Stimulated activated effector memory CD8-positive, alpha-beta T cell treated with anti-CD3 and anti-CD28 coated beads, Interleukin-12 subunit alpha, Interleukin-12 subunit beta, amount 100 ng/mL, for 72 hours (primary cell): ENCODE results near the gene ZDHHC17.
"Not testable (repeated sequence)": the region's sequence is repeated elsewhere in the genome, so short reads cannot be mapped to it uniquely, and the experiment has no call there.

Experiments used
- ATAC-seq: fragments of 150-1000 bp; cut with Tn5 transposase; 2 replicates; pipeline ENCODE4 v1.10.0; 2021
- DNase-seq, 2 donors: peaks; one replicate each; pipeline ENCODE4 v3.0.0; 2021 to 2022; ENCODE audit warnings: low spot score in 2 of 2
- H3K27ac Mint-ChIP-seq: one replicate; pipeline ENCODE4 v1.8.0; 2022; ENCODE audit warnings: mild to moderate bottlenecking, mixed read lengths
- H3K36me3 Mint-ChIP-seq: one replicate; pipeline ENCODE4 v1.8.0; 2022; ENCODE audit warnings: mild to moderate bottlenecking, mixed read lengths
- H3K4me1 Mint-ChIP-seq: one replicate; pipeline ENCODE4 v1.8.0; 2022; ENCODE audit warnings: mixed read lengths
- H3K4me3 Mint-ChIP-seq: one replicate; pipeline ENCODE4 v1.8.0; 2022; ENCODE audit warnings: mild to moderate bottlenecking, mixed read lengths
- H3K9me3 Mint-ChIP-seq: one replicate; pipeline ENCODE4 v1.8.0; 2022; ENCODE audit warnings: mixed read lengths

Gene ZDHHC17, protein sequence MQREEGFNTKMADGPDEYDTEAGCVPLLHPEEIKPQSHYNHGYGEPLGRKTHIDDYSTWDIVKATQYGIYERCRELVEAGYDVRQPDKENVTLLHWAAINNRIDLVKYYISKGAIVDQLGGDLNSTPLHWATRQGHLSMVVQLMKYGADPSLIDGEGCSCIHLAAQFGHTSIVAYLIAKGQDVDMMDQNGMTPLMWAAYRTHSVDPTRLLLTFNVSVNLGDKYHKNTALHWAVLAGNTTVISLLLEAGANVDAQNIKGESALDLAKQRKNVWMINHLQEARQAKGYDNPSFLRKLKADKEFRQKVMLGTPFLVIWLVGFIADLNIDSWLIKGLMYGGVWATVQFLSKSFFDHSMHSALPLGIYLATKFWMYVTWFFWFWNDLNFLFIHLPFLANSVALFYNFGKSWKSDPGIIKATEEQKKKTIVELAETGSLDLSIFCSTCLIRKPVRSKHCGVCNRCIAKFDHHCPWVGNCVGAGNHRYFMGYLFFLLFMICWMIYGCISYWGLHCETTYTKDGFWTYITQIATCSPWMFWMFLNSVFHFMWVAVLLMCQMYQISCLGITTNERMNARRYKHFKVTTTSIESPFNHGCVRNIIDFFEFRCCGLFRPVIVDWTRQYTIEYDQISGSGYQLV

DNA sequence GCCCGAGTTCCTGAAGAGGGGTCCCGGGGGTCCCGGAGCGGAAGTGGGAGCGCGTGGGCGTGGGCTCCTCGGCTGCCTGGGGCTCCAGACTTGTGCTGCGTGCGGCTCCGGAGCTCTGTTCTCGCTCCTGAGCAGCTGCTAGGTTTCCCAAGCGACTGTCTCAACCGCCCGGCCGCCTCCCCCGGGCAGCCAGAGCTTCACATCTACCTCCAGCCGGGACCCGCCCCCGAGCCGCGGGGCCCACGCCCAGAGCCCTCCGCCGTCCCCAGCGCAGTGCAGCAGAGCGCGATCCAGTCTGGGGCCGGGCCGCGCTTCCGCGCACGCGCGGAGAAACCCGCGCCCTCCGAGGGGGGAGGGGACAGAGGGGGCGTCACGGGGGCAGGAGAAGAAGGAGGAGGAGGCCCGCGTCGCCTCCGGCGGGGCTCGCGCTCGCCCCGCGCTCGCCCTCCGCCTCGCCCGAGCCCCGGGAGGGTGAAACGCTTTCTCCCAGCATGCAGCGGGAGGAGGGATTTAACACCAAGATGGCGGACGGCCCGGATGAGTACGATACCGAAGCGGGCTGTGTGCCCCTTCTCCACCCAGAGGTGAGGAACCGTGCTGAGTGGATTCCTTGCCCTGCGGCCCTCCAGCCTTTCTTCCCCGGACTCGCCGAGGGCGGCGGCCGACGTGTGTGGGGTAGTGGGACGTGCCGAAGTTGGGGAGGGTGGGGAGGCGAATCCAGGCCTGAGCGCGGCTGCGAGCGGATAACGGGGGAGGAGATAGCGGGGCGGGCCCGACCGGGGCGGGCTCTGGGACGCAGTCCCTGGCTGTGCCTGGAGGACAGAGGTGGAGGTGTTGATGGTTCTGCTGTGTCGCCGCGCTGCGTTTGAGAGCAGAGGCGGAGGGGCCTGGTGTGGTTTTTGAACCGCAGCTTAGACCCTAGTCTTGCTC, at the start of gene ZDHHC17:
Gene ZDHHC17, plus strand, starts transcription at position 370 of the 930 bp plus-strand sequence. Its CDS starts 122 bp downstream, at position 492.
- H3K4me3 Mint-ChIP-seq = peak within 1 kb of the TSS; percentile 92
- DNase-seq (peak; percentile 89 to 96), ATAC-seq (peak; percentile 94)
- H3K36me3 Mint-ChIP-seq = peaks cover 16% of the 10 kb centered on the region
- peaks cover 35% of the 10 kb centered on the region for H3K4me1 Mint-ChIP-seq
- H3K27ac Mint-ChIP-seq = peak within 1 kb of the TSS; percentile 95
- no peaks in the 10 kb centered on the region for H3K9me3 Mint-ChIP-seq

DNA sequence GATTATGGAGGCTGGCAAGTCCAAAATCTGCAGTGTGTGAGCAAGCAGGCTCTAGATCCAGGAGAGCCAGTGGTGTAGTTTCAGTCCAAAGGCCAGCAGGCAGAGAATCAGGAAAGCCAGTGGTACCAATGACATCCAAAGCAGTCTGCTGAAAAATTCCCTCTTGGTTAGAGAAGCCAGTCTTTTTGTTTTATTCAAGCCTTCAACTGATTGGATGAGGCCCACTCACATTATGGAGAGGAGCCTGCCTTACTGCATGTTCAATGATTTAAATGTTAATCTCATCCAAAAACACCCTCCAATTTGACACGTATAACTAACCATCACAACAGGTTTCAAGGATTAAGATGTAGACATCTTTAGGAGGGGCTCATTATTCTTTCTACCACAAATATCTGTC, 49.5 kb upstream of the ZDHHC17 start:
- no peaks in the 10 kb centered on the region for H3K36me3 Mint-ChIP-seq
- ATAC-seq = no peak
- no peak for DNase-seq
- H3K4me3 Mint-ChIP-seq = no peak overlapping the region
- H3K9me3 Mint-ChIP-seq = no peaks in the 10 kb centered on the region
- no peak overlapping the region for H3K27ac Mint-ChIP-seq
- no peaks in the 10 kb centered on the region for H3K4me1 Mint-ChIP-seq

DNA sequence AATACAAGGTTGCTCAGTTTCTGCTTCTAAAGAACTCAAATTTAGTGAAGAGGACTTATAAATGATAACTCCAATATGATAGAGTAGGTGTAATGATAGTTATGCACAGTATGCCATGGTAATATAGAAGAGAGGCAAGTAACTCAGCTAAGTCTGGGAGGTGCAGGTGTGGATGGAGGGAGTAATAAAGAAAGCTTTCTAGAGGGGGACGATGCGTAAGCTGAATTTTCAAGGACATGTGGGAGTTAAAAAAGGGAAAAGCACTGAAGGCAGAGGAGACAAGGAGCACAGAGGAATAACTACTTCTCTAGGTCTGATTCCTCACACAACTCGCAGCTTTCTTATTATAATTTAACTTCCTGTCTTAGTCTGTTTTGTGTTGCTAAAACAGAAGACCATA, 49.1 kb upstream of the ZDHHC17 start:
- no peak overlapping the region for H3K27ac Mint-ChIP-seq
- H3K9me3 Mint-ChIP-seq = no peaks in the 10 kb centered on the region
- DNase-seq (no peak), ATAC-seq (no peak)
- no peaks in the 10 kb centered on the region for H3K36me3 Mint-ChIP-seq
- H3K4me1 Mint-ChIP-seq = no peaks in the 10 kb centered on the region
- no peak overlapping the region for H3K4me3 Mint-ChIP-seq

DNA sequence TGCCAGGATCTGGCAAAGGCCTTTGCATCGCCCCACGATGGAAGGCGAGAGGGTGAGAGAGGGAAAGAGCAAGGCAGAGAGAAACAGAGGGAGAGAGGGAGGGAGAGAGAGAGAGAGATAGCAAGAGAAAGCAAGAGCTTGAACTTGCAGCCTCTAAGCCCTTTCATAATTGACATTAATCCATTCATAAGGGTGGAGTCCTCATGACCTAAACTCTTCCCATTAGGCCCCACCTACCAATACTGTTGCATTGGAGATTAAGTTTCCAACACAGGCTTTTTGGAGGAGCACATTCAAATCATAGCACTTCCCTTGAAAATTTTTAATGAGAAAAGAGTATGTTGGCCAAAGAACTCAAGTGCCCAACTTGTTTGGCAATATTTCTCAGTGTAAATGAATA, 48.6 kb upstream of the ZDHHC17 start:
- Mint-ChIP-seq H3K36me3 (no peaks in the 10 kb centered on the region), H3K4me3 (no peak overlapping the region), H3K4me1 (no peaks in the 10 kb centered on the region), H3K9me3 (no peaks in the 10 kb centered on the region), H3K27ac (no peak overlapping the region)
- ATAC-seq = no peak
- DNase-seq = no peak

DNA sequence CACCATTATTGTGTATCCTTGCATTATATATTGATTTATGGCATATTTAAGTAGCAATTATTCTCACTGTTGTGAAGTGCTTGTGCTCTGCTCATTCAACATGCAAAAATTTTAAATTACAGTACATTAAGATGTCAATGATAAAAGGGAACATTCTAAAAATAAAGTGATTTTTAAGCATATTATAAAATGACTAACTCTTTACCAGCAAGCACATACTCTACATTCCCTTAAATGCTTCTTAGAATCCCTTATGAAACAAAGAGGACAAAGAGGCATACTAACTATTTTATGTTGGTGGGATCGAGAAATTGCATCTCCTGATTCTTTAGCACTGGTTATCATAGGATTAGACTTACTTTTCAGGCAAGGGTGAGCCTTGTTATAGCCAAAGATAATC, 46.6 kb upstream of the ZDHHC17 start:
- no peak for DNase-seq
- Mint-ChIP-seq H3K4me3 (no peak overlapping the region), H3K36me3 (no peaks in the 10 kb centered on the region), H3K27ac (no peak overlapping the region), H3K4me1 (no peaks in the 10 kb centered on the region), H3K9me3 (no peaks in the 10 kb centered on the region)
- ATAC-seq = no peak

DNA sequence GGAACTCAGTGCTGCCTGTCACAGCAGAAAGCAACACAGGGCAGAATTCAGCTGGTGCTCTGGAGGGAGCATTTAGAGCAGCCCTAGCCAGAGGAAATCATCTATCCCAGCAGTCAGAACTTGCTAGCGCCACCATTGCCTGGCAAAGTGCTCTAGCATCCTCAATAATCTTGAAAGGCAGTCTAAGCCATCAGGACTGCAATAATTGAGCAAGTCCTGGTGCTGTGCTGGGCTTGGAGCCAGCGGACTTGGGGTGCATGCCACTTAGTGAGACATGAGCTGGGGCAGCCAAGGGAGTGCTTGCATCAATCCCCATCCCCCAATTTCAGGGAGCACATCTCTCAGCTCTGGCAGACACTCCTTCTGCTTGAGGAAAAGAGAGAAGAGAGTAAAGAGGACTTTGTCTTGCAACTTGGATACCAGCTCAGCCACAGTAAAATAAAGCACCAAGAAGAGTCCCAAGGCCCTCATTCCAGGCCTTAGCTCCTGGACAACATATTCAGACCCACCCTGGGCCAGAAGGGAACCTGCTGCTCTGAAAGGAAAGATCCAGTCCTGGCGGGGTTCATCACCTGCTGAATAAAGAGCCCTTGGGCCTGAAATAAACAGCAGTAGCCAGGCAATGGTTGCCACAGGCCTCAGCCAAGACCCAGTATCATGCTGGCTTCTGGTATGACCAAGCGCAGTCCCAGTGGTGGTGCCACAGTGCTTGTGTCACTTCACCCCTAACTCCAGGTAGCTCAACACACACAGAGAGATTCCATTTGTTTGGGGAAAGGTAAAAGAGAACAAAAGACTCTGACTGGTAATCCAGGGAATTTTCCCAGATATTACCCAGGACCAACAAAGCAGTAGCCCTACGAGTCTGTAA, 44.5 kb upstream of the ZDHHC17 start:
- no peak for DNase-seq
- H3K4me3 Mint-ChIP-seq = no peak overlapping the region

DNA sequence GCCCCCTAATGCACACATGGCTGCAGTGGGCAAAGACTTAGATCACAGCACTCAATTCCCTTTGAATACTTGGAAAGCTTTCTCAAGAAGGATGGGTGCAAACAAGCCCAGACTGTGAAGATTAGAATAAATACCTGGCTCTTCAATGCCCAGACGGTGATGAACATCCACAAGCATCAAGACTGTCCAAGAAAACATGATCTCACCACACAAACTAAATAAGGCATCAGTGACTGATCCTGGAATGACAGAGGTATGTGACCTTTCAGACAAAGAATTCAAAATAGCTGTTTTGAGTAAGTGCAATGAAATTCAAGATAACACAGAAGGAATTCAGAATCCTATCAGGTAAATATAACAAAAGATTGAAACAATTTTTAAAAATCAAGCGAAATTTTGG, 43.8 kb upstream of the ZDHHC17 start:
- DNase-seq (no peak), ATAC-seq (no peak)
- Mint-ChIP-seq H3K4me3 (no peak overlapping the region), H3K36me3 (no peaks in the 10 kb centered on the region), H3K27ac (no peak overlapping the region), H3K9me3 (no peaks in the 10 kb centered on the region), H3K4me1 (no peaks in the 10 kb centered on the region)

More for the DNA sequence above, 44.5 kb upstream of the ZDHHC17 start:
- Mint-ChIP-seq H3K36me3 (no peaks in the 10 kb centered on the region), H3K4me1 (no peaks in the 10 kb centered on the region), H3K27ac (no peak overlapping the region), H3K9me3 (no peaks in the 10 kb centered on the region)
- ATAC-seq = no peak

DNA sequence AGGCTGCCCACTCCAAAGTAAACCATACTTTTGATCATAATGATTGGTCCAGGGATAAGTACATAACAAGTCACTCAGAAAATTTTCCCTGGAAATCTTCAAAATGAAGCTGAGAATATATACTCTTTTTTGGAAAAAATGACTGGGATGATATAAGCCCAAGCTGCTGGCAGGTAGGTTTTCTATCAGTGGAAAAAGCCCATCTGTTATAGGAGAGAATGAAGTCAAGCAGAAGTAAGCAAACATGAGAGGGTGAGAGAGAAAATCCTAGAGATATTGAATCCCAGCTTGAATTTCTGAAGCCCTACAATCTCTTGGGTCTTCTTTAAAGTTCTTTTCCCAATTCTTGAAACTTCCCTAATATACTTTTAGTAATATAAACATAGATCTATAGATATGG, 37.3 kb upstream of the ZDHHC17 start:
- H3K4me3 Mint-ChIP-seq = no peak overlapping the region
- DNase-seq = no peak
- no peaks in the 10 kb centered on the region for H3K4me1 Mint-ChIP-seq
- H3K9me3 Mint-ChIP-seq = no peaks in the 10 kb centered on the region
- no peak overlapping the region for H3K27ac Mint-ChIP-seq
- ATAC-seq = no peak
- H3K36me3 Mint-ChIP-seq = no peaks in the 10 kb centered on the region

DNA sequence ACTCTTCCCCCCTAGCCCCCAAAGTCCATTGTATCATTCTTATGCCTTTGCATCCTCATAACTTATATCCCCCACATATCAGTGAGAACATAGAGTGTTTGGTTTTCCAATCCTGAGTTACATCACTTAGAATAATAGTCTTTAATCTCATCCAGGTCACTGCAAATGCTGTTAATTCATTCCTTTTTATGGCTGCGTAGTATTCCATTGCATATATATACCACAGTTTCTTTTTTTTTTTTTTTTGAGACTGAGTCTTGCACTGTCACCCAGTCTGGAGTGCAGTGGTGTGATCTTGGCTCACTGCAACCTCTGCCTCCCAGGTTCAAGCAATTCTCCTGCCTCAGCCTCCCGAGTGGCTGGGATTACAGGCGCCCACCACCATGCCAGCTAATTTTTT, 31.7 kb upstream of the ZDHHC17 start:
- H3K4me1 Mint-ChIP-seq, H3K4me3 Mint-ChIP-seq, H3K9me3 Mint-ChIP-seq, ATAC-seq, H3K36me3 Mint-ChIP-seq, DNase-seq, H3K27ac Mint-ChIP-seq: not testable (repeated sequence)

DNA sequence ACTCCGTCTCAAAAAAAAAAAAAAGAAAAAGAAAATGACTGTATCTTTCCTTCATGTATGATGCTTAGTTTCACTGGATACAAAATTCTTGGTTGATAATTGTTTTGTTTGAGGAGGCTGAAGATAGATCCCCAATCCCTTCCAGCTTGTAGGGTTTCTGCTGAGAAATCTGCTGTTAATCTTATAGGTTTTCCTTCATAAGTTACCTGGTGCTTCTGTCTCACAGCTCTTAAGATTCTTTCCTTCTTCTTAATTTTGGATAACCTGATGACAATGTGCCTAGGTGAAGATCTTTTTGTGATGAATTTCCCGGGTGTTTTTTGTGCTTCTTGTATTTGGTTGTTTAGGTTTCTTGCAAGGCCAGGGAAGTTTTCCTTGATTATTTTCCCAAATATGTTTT, 26.2 kb upstream of the ZDHHC17 start:
- not testable (repeated sequence) for H3K27ac Mint-ChIP-seq, DNase-seq, H3K4me1 Mint-ChIP-seq, H3K36me3 Mint-ChIP-seq, H3K9me3 Mint-ChIP-seq, H3K4me3 Mint-ChIP-seq, ATAC-seq

DNA sequence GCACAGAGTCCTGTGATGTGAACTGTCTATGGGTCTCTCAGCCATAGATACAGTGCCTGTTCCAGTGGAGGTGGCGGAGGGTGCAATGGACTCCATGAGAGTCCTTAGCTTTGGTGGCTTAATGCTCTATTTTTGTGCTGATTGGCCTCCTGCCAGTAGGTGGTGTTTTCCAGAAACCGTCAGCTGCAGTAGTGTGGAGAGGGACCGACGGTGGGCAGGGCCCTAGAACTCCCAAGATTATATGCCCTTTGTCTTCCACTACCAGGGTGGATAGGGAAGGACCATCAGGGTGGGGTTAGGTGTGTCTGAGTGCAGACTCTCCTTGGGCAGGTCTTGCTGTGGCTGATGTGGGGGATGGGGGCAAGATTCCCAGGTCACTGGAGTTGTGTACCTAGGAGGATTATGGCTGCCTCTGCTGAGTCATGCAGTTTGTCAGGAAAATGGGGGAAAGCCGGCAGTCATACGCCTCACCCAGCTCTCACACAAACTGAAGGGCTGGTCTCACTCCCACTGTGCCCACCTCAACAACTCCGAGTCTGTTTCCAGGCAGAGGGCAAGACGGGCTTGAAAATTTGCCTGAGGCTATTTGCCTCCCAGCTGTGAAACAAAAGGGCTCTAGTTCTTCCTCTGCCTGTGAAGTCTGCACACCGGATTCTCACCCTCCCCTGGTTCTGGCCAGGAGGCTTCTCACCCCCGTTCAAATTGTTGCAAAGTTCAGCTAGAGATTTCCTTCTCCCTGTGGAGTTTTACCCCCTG, 24.9 kb upstream of the ZDHHC17 start:
- no peak overlapping the region for H3K27ac Mint-ChIP-seq
- peaks cover 2% of the 10 kb centered on the region for H3K9me3 Mint-ChIP-seq
- ATAC-seq (no peak), DNase-seq (no peak)
- H3K4me3 Mint-ChIP-seq = no peak overlapping the region
- no peaks in the 10 kb centered on the region for H3K36me3 Mint-ChIP-seq
- no peaks in the 10 kb centered on the region for H3K4me1 Mint-ChIP-seq

DNA sequence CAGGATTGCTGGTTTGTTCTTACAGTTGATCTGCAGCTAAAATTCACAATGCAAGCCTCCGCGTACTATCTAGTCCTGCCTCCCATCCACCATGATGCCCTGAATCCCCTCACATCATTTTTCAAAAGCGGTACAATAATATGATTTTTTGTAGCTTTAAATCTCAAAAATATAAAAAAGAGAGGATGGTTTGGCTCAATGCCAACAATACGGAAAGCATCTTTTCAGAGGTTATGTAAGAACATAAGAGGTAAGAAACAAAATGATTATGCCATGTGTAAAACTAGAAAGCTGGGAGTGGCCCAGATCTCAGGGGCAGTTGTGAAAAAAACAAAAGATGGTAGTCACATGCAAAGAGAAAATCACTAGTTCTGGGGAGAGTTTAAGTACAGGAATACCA, 24.0 kb upstream of the ZDHHC17 start:
- H3K9me3 Mint-ChIP-seq = no peaks in the 10 kb centered on the region
- no peak overlapping the region for H3K4me3 Mint-ChIP-seq
- H3K27ac Mint-ChIP-seq = no peak overlapping the region
- DNase-seq (no peak), ATAC-seq (no peak)
- no peaks in the 10 kb centered on the region for H3K36me3 Mint-ChIP-seq
- H3K4me1 Mint-ChIP-seq = no peaks in the 10 kb centered on the region

DNA sequence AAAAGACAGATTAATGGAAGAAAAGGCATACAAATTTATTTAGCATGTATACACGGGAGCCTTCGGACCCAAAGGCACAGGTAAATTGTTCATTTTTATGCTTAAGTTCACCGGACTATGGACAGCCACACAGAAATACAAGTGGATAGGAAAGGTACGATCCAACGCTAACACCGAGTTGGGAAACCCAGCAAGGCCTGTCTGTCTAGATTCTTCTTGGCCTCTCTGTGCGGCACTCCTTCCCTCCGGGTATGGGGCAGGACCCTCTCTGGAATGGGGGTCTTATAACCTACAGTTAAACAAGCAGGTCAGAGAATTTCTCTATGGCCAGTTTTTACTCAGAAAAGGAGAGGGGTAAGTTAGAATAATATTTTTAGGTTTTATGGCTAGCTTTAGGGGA, 23.4 kb upstream of the ZDHHC17 start:
- H3K4me3 Mint-ChIP-seq = no peak overlapping the region
- DNase-seq (no peak), ATAC-seq (no peak)
- no peaks in the 10 kb centered on the region for H3K9me3 Mint-ChIP-seq
- no peaks in the 10 kb centered on the region for H3K4me1 Mint-ChIP-seq
- H3K27ac Mint-ChIP-seq = no peak overlapping the region
- no peaks in the 10 kb centered on the region for H3K36me3 Mint-ChIP-seq

DNA sequence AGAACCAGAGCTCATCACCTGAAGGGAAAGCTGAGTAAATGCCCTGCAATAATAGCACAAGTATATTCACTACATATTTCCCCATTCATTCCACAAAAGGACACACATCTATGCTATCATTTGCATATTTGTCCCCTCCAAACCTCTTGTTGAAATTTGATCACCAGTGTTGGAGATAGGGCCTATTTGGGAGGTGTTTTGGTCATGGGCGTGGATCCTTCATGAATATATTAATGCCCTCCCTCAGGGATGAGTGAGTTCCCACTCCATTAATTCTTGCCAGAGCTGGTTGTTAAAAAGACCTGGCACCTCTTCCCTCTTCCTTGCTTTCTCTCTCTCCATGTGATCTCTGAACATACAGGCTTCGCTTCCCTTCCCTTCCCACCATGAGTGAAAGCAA, 18.6 kb upstream of the ZDHHC17 start:
- DNase-seq = no peak
- Mint-ChIP-seq H3K4me3 (no peak overlapping the region), H3K36me3 (no peaks in the 10 kb centered on the region), H3K4me1 (no peaks in the 10 kb centered on the region), H3K9me3 (no peaks in the 10 kb centered on the region), H3K27ac (no peak overlapping the region)
- no peak for ATAC-seq
